ENCODE results near the gene PRMT5.

The PRMT5 gene

GRCh38 chr14:22896356-22896755 is 32.8 kb downstream of the PRMT5 start:
- DNase-seq = no peak

GRCh38 chr14:22895402-22895801 is 33.8 kb downstream of the PRMT5 start:
- DNase-seq = no peak

GRCh38 chr14:22893706-22894105 is 35.5 kb downstream of the PRMT5 start:
- DNase-seq = no peak

GRCh38 chr14:22892488-22892887 is 36.7 kb downstream of the PRMT5 start:
- DNase-seq = no peak

- no peak for DNase-seq
Observed at GRCh38 chr14:22890416-22890815, 38.8 kb downstream of the PRMT5 start.

- no peak for DNase-seq
Observed at GRCh38 chr14:22888662-22889061, 40.5 kb downstream of the PRMT5 start.

GRCh38 chr14:22887990-22888378 is 41.2 kb downstream of the PRMT5 start:
- DNase-seq = no peak

GRCh38 chr14:22887260-22887989 is 41.8 kb downstream of the PRMT5 start:
- DNase-seq = no peak

GRCh38 chr14:22886500-22887259 is 42.5 kb downstream of the PRMT5 start:
- DNase-seq = peak; percentile 73

- no peak for DNase-seq
Observed at GRCh38 chr14:22885975-22886374, 43.2 kb downstream of the PRMT5 start.

GRCh38 chr14:22884738-22885523 is 44.2 kb downstream of the PRMT5 start:
- DNase-seq = no peak

- DNase-seq = no peak
Observed at GRCh38 chr14:22884076-22884737, 45.0 kb downstream of the PRMT5 start.

- no peak for DNase-seq
Observed at GRCh38 chr14:22883173-22883976, 45.8 kb downstream of the PRMT5 start, which contains the start of gene REM2. Gene REM2 (plus strand): TSS chr14:22883222. CDS start chr14:22883288, 66 bp downstream.

GRCh38 chr14:22882529-22883172 is 46.5 kb downstream of the PRMT5 start:
- DNase-seq = no peak

- DNase-seq = no peak
Observed at GRCh38 chr14:22882064-22882463, 47.1 kb downstream of the PRMT5 start.

- DNase-seq = no peak
Observed at GRCh38 chr14:22878271-22879246, 50.6 kb downstream of the PRMT5 start.

GRCh38 chr14:22877000-22877501 is 52.1 kb downstream of the PRMT5 start:
- no peak for DNase-seq

GRCh38 chr14:22875748-22876319 is 53.3 kb downstream of the PRMT5 start:
- DNase-seq = no peak

- DNase-seq = no peak
Observed at GRCh38 chr14:22875003-22875747, 54.0 kb downstream of the PRMT5 start.
